ENCODE results near the gene IL26. TPM values are rescaled to one million over a fixed set of nuclear protein-coding genes. Genes with fewer than 3 reads are reported as not detected.

The IL26 gene
- total RNA-seq, 1 donor from 2014 or later = not detected

GRCh38 chr12:68229956-68230355 lies 4.3 kb upstream of the IL26 start:
- Histone ChIP-seq H3K4me3 (no peak overlapping the region), H3K9me3 (no peaks in the 10 kb centered on the region), H3K27ac (no peak overlapping the region), H3K27me3 (no peaks in the 10 kb centered on the region), H3K4me1 (no peaks in the 10 kb centered on the region), H3K36me3 (no peaks in the 10 kb centered on the region)
- DNase-seq (ENCODE audit: extremely low spot score in 2 of 2) = no peak
- TF ChIP-seq POLR2AphosphoS5 (IDR thresholded peaks at IDR 0.05; ENCODE audit: insufficient read depth in 1 of 2, low read depth in 1 of 2) (no peak), POLR2A (IDR thresholded peaks at IDR 0.05) (no peak), CTCF (IDR thresholded peaks at IDR 0.05) (no peak)
- intact Hi-C loops (cut with DNase I) = loop anchor here (10.0 kb wide), 1 partner anchor 85 kb away; no protein-coding TSS in a partner anchor

- H3K4me1 ChIP-seq = no peaks in the 10 kb centered on the region
- TF ChIP-seq CTCF (IDR thresholded peaks at IDR 0.05) (no peak), POLR2AphosphoS5 (IDR thresholded peaks at IDR 0.05; ENCODE audit: insufficient read depth in 1 of 2, low read depth in 1 of 2) (no peak), POLR2A (IDR thresholded peaks at IDR 0.05) (no peak)
- H3K27me3 ChIP-seq = no peaks in the 10 kb centered on the region
- H3K9me3 ChIP-seq = no peaks in the 10 kb centered on the region
- no peak overlapping the region for H3K27ac ChIP-seq
- intact Hi-C loops (cut with DNase I) = loop anchor here (10.0 kb wide), 1 partner anchor 87 kb away; no protein-coding TSS in a partner anchor
- no peak overlapping the region for H3K4me3 ChIP-seq
- DNase-seq (ENCODE audit: extremely low spot score in 2 of 2) = no peak
- H3K36me3 ChIP-seq = no peaks in the 10 kb centered on the region
Observed at GRCh38 chr12:68227356-68227755, 1.7 kb upstream of the IL26 start.

GRCh38 chr12:68224613-68225285 lies 861 bp downstream of the IL26 start:
- no peak for TF ChIP-seq POLR2AphosphoS5 (IDR thresholded peaks at IDR 0.05; ENCODE audit: insufficient read depth in 1 of 2, low read depth in 1 of 2)
- TF ChIP-seq POLR2A (IDR thresholded peaks at IDR 0.05) = no peak
- no peak for TF ChIP-seq CTCF (IDR thresholded peaks at IDR 0.05)
- Histone ChIP-seq H3K4me3 (no peak overlapping the region), H3K36me3 (no peaks in the 10 kb centered on the region), H3K27me3 (no peaks in the 10 kb centered on the region), H3K4me1 (no peaks in the 10 kb centered on the region), H3K27ac (no peak overlapping the region), H3K9me3 (no peaks in the 10 kb centered on the region)
- no peak for DNase-seq (ENCODE audit: extremely low spot score in 2 of 2)
- intact Hi-C loops (cut with DNase I) = loop anchor here (10.0 kb wide), 1 partner anchor 90 kb away; no protein-coding TSS in a partner anchor

- no peak overlapping the region for H3K27ac ChIP-seq
- intact Hi-C loops (cut with DNase I) = loop anchor here (10.0 kb wide), 1 partner anchor 92 kb away; no protein-coding TSS in a partner anchor
- TF ChIP-seq POLR2AphosphoS5 (IDR thresholded peaks at IDR 0.05; ENCODE audit: insufficient read depth in 1 of 2, low read depth in 1 of 2) (peak in 1 of 2 donors; percentile 32), CTCF (IDR thresholded peaks at IDR 0.05) (peak; percentile 33 to 87 (median 72)), POLR2A (IDR thresholded peaks at IDR 0.05) (no peak)
Observed at GRCh38 chr12:68223067-68223747, 2.4 kb downstream of the IL26 start.

More at GRCh38 chr12:68223067-68223747, 2.4 kb downstream of the IL26 start:
- Histone ChIP-seq H3K36me3 (no peaks in the 10 kb centered on the region), H3K27me3 (no peaks in the 10 kb centered on the region), H3K4me3 (no peak overlapping the region), H3K9me3 (no peaks in the 10 kb centered on the region), H3K4me1 (no peaks in the 10 kb centered on the region)
- DNase-seq (ENCODE audit: extremely low spot score in 2 of 2) = no peak

Measured in vagina (tissue), 2 donors.